ENCODE data around the gene ZNF362.

The ZNF362 gene

DNA sequence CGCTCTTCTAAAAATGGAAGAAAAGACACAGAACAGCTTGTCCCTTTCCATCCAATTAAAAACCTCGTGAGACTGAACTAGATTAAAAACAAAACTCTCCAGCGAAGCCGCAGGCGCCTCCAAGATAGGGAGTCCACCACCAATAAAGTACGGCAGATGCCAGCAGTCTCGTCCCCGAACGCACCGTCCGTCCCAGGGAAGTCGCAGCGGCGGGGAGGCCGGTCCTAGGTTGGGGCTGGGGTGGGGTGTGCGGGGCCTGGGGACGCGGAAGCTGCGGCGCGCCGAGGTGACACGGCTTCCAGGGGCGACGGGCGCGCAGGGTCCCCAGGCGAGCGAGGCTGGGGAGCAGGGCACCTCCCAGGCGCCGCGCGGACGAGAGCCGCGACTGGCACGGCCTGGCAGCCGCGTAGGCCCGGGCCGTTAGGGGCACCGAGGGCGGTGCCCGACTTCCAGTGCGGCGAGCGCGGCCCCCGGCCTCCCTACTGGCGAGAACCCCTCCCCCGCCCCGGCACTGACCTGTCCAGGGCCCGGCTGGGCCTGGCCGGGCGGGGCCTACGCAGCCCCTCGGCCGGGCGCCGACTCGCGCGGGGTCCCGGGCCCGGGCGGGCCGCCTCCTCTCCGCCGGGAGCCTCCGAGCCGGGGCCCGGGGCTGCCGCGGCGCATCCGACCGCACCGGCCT is 92.9 kb downstream of the ZNF362 start:
- peak; percentile 31 for DNase-seq

DNA sequence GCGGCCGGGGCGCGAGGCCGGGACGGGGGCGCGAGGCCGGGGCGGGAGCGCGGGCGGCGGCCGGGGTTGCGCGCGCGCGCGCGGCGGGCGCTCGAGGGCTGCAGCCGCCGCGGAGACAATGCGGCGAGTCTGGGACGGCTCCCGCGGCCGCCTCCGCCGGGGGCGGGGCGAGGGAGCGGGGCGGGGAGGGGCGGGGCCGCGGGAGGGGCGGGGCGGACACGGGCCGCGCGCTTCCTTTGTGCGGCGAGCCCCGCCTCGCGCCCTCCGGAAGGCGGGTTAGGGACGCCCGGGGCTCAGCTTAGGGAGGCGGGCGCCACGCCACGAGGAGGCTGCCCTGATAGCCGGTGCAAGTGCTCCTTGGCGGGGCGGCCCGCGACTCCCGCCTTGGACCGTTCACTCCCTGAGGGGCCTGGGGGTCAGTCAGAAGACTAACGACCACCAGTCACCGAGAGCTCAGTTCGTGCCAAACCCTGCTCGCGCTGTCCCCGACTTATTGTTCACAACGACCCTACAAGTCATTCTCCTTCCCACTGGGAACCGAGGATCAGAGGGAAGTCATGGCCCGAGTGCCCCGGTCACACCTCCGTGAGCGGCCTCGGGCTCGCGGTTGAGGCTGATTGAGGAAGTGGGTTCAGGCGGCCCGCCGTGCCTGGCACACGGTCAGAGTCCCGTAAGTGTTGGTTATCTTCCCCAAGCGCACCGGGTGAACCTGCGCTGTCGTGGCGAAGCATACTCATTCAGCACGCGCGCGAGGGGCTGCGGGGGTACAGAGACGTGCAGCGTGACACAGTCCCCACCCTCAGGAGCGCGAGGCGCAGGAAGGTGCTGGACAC is 93.7 kb downstream of the ZNF362 start:
- peak; percentile 78 for DNase-seq

All from activated effector memory CD4-positive, alpha-beta T cell treated with Interleukin-2 at 50 U/mL for 16 hours (primary cell).